H1 (cell line): Measurements from ENCODE around the gene TSGA10. TPM values are rescaled to one million over a fixed set of nuclear protein-coding genes. Genes with fewer than 3 reads are reported as not detected.

Experiments
- CTCF ChIA-PET: fragments of 300-600 bp; sonication (Branson Sonifier 250); formaldehyde crosslinking; loops from one replicate; lab custom pipeline; 2021; ENCODE audit not compliant: partially characterized antibody; lab: Charles Lee
- POLR2A ChIA-PET: fragments of 300-600 bp; sonication (Branson Sonifier 250); formaldehyde crosslinking; loops from one replicate; lab custom pipeline; 2021; ENCODE audit warnings: inconsistent platforms; ENCODE audit not compliant: partially characterized antibody; lab: Charles Lee
- DNase-seq, 2 experiments: peaks; one replicate each; pipeline versions ENCODE4 v3.0.0 to v3.0.0-alpha.2; 2010 to 2022; ENCODE audit warnings: low spot score in 2 of 2, low read depth in 1 of 2, mixed read lengths in 1 of 2
- FAIRE-seq: peaks from 2 replicates; lab custom pipeline; 2011; peaks lifted over from hg19 to GRCh38; lab: Jason Lieb, UNC
- H2AFZ ChIP-seq: 2 replicates; pipeline ENCODE4 v1.8.1; 2012; ENCODE audit warnings: low read length, inconsistent platforms
- H2AK5ac ChIP-seq: 2 replicates; pipeline ENCODE4 v1.6.1; 2013; ENCODE audit warnings: low read depth, low read length
- H2BK120ac ChIP-seq: replicated peaks from 2 replicates; pipeline ENCODE3; 2013; ENCODE audit warnings: low read depth, low read length, inconsistent platforms
- H2BK12ac ChIP-seq: 2 replicates; pipeline ENCODE4 v1.6.1; 2013; ENCODE audit warnings: low read depth, low read length
- H2BK15ac ChIP-seq: 2 replicates; pipeline ENCODE4 v1.6.1; 2013; ENCODE audit warnings: low read length
- H2BK20ac ChIP-seq: 2 replicates; pipeline ENCODE4 v1.6.1; 2013; ENCODE audit warnings: low read length
- H2BK5ac ChIP-seq: 2 replicates; pipeline ENCODE4 v1.6.1; 2013; ENCODE audit warnings: low read depth, low read length
- H3K14ac ChIP-seq: 2 replicates; pipeline ENCODE4 v1.6.1; 2013; ENCODE audit warnings: inconsistent platforms; ENCODE audit not compliant: insufficient read length
- H3K18ac ChIP-seq: 2 replicates; pipeline ENCODE4 v1.6.1; 2013; ENCODE audit warnings: low read length; ENCODE audit errors: extremely low read depth
- H3K23ac ChIP-seq: 2 replicates; pipeline ENCODE4 v1.6.1; 2013; ENCODE audit warnings: inconsistent platforms; ENCODE audit not compliant: insufficient read length
- H3K23me2 ChIP-seq: 2 replicates; pipeline ENCODE4 v1.6.1; 2013; ENCODE audit warnings: low read depth, low read length
- H3K27ac ChIP-seq: 2 replicates; pipeline ENCODE4 v1.6.1; 2011; ENCODE audit warnings: low read depth, low read length, inconsistent platforms
- H3K27me3 ChIP-seq, 4 experiments: replicated peaks in 1 of 4; 1 replicate in 1 of 4; 2 replicates in 3 of 4; pipeline versions ENCODE4 v1.6.1 to v1.8.1; 2011 to 2013; ENCODE audit warnings: low read length in 3 of 4, mild to moderate bottlenecking in 3 of 4, inconsistent platforms in 2 of 4, mixed read lengths in 2 of 4, moderate library complexity in 1 of 4; ENCODE audit not compliant: control insufficient read depth in 3 of 4, insufficient read depth in 3 of 4; ENCODE audit errors: extremely low read depth in 1 of 4
- H3K36me3 ChIP-seq, 4 experiments: 2 replicates each; pipeline versions ENCODE4 v1.6.1 to v1.8.1; 2011 to 2013; ENCODE audit warnings: mild to moderate bottlenecking in 4 of 4, low read length in 3 of 4, moderate library complexity in 2 of 4, control low read depth in 1 of 4, inconsistent platforms in 1 of 4; ENCODE audit not compliant: insufficient read depth in 4 of 4, control insufficient read depth in 2 of 4
- H3K4ac ChIP-seq: replicated peaks from 2 replicates; pipeline ENCODE3; 2013; ENCODE audit warnings: low read length, low read depth, mixed read lengths, inconsistent platforms; ENCODE audit not compliant: insufficient read length
- H3K4me1 ChIP-seq, 4 experiments: replicated peaks in 1 of 4; 1 replicate in 1 of 4; 2 replicates in 3 of 4; pipeline versions ENCODE4 v1.6.1 to v1.8.1; 2011 to 2013; ENCODE audit warnings: low read length in 3 of 4, inconsistent platforms in 2 of 4, mixed read lengths in 1 of 4; ENCODE audit not compliant: insufficient read depth in 4 of 4, control insufficient read depth in 3 of 4
- H3K4me2 ChIP-seq, 2 experiments: 2 replicates each; pipeline versions ENCODE4 v1.6.1 to v1.8.1; 2011 to 2013; ENCODE audit warnings: low read depth in 2 of 2, low read length in 2 of 2, control low read depth in 1 of 2, inconsistent platforms in 1 of 2, mild to moderate bottlenecking in 1 of 2; ENCODE audit not compliant: insufficient read depth in 1 of 2
- H3K4me3 ChIP-seq, 4 experiments: fragments of 200-600, 300-600 bp in 1 of 4; sonication (generic), shearing (Covaris generic), sonication (Bioruptor Twin) in 1 of 4; 2 replicates each; pipeline versions ENCODE4 v1.5.1 to v1.8.1; 2011 to 2016; ENCODE audit warnings: low read length in 4 of 4, low read depth in 3 of 4, control low read depth in 2 of 4, inconsistent platforms in 2 of 4, mild to moderate bottlenecking in 2 of 4, mixed read lengths in 1 of 4, moderate library complexity in 1 of 4; ENCODE audit not compliant: insufficient read depth in 2 of 4; ENCODE audit errors: extremely low read depth in 1 of 4
- H3K56ac ChIP-seq: replicated peaks from 2 replicates; pipeline ENCODE3; 2013; ENCODE audit warnings: low read depth, mild to moderate bottlenecking, mixed read lengths, low read length, inconsistent platforms; ENCODE audit not compliant: insufficient read length
- H3K79me1 ChIP-seq: 2 replicates; pipeline ENCODE4 v1.6.1; 2013; ENCODE audit warnings: low read depth, low read length, control low read depth
- H3K79me2 ChIP-seq, 2 experiments: 2 replicates each; pipeline versions ENCODE4 v1.6.1 to v1.8.1; 2012 to 2013; ENCODE audit warnings: low read length in 2 of 2, mild to moderate bottlenecking in 2 of 2, inconsistent platforms in 1 of 2; ENCODE audit not compliant: insufficient read depth in 2 of 2, control insufficient read depth in 1 of 2
- H3K9ac ChIP-seq, 4 experiments: replicated peaks in 1 of 4; 1 replicate in 1 of 4; 2 replicates in 3 of 4; pipeline versions ENCODE4 v1.6.1 to v1.8.1; 2011 to 2013; ENCODE audit warnings: low read depth in 3 of 4, low read length in 3 of 4, control low read depth in 2 of 4, mild to moderate bottlenecking in 2 of 4, moderate library complexity in 2 of 4, inconsistent platforms in 1 of 4; ENCODE audit errors: extremely low read depth in 1 of 4
- H3K9me3 ChIP-seq, 2 experiments: 2 replicates each; pipeline versions ENCODE4 v1.6.1 to v1.8.1; 2012 to 2013; ENCODE audit warnings: mild to moderate bottlenecking in 2 of 2, moderate library complexity in 2 of 2, control low read depth in 1 of 2, inconsistent platforms in 1 of 2, low read depth in 1 of 2, low read length in 1 of 2, mixed read lengths in 1 of 2; ENCODE audit not compliant: insufficient read depth in 2 of 2
- H4K20me1 ChIP-seq, 2 experiments: replicated peaks in 1 of 2; 2 replicates each; pipeline versions ENCODE3 to v1.8.1; 2011 to 2013; ENCODE audit warnings: inconsistent platforms in 2 of 2, low read length in 2 of 2, mild to moderate bottlenecking in 1 of 2; ENCODE audit not compliant: insufficient read depth in 2 of 2, control insufficient read depth in 1 of 2
- H4K5ac ChIP-seq: 2 replicates; pipeline ENCODE4 v1.6.1; 2013; ENCODE audit warnings: low read length, low read depth, mixed read lengths, inconsistent platforms; ENCODE audit not compliant: insufficient read length
- H4K8ac ChIP-seq: 2 replicates; pipeline ENCODE4 v1.8.0; 2013; ENCODE audit warnings: mild to moderate bottlenecking, moderate library complexity, low read length, inconsistent platforms; ENCODE audit not compliant: insufficient read depth; ENCODE audit errors: extremely low read depth
- H4K91ac ChIP-seq: replicated peaks from 2 replicates; pipeline ENCODE3; 2013; ENCODE audit warnings: low read length, mixed read lengths, inconsistent platforms; ENCODE audit not compliant: insufficient read length
- WGBS, 2 experiments: shearing (Covaris generic) in 1 of 2; methylation state at CpG; one replicate each; pipeline versions ENCODE4 v1.1.6 to v1.1.7; 2013 to 2015; ENCODE audit warnings: low lambda C conversion rate in 2 of 2, mixed read lengths in 2 of 2, inconsistent platforms in 1 of 2, low coverage in 1 of 2, missing lambda C conversion rate in 1 of 2; ENCODE audit not compliant: insufficient replicate concordance in 2 of 2, insufficient coverage in 1 of 2, insufficient read length in 1 of 2; ENCODE audit errors: extremely low coverage in 1 of 2, missing lambda C conversion rate in 1 of 2; 5-methylcytosine and 5-hydroxymethylcytosine counted together
- polyA plus RNA-seq, 7 experiments: library from polyadenylated mRNA; depleted of rRNA in 3 of 7; stranded (reverse) in 5 of 7; unstranded in 2 of 7; fragments of >200 nt in 5 of 7; fragments of 200-250 nt in 2 of 7; gene quantifications; 1 replicate in 5 of 7; 2 replicates in 1 of 7; 4 replicates in 1 of 7; pipeline versions ENCODE4 v1.2.1 to v1.2.3, GENCODE V29; 2011 to 2013; ENCODE audit warnings: missing spikeins in 2 of 7, mixed read lengths in 2 of 7
- total RNA-seq: library from RNA; stranded (reverse); fragmentation: NEBNext Ultra II Directional; extraction: Animal tissue kit (Norgen Biotek cat#: 25700); gene quantifications from 2 replicates; pipeline ENCODE4 v1.2.1, GENCODE V29; 2021

Gene TSGA10
- total and polyA plus RNA-seq, 2 of the 8 experiments (the other 6 are each of a cell fraction or from before 2014, with no cell fraction given), result 2.2 to 7.4 TPM

DNA sequence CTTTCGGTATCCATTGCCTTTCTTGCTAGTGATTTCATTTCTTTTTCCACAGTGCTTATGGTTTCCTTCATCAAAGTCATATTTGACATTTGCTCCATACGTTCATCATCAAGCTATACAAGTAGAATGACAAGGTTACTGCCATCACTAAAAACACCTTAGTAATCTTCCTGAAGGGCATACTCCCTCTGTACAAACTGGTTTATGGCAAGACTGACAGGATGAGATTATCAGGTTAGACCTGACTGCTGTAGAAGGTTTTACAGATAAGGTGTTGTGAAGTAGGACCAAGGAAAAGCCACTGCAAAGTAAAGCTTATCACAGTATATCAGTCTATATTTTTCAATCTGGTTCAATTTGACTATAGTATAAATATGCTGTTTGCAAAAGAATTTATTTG lies 50.7 kb downstream of the TSGA10 start:
- Histone ChIP-seq H3K79me2 (no peaks in the 10 kb centered on the region), H3K4me2 (no peak overlapping the region), H4K8ac (no peak overlapping the region), H4K5ac (no peak overlapping the region), H2BK20ac (no peak overlapping the region), H2AK5ac (no peak overlapping the region), H3K23me2 (no peaks in the 10 kb centered on the region), H3K36me3 (no peaks in the 10 kb centered on the region), H2AFZ (no peak overlapping the region), H2BK5ac (no peak overlapping the region), H3K9me3 (no peaks in the 10 kb centered on the region), H2BK120ac (no peak overlapping the region), H3K9ac (no peak overlapping the region), H3K14ac (no peak overlapping the region), H4K20me1 (no peaks in the 10 kb centered on the region), H2BK15ac (no peak overlapping the region), H4K91ac (no peak overlapping the region), H3K18ac (no peak overlapping the region), H3K27me3 (no peaks in the 10 kb centered on the region), H3K56ac (no peak overlapping the region), H2BK12ac (no peak overlapping the region), H3K23ac (no peak overlapping the region), H3K27ac (no peak overlapping the region), H3K4me1 (no peaks in the 10 kb centered on the region), H3K4ac (no peak overlapping the region), H3K79me1 (no peaks in the 10 kb centered on the region), H3K4me3 (no peak overlapping the region)
- DNase-seq, result no peak
- 89% methylated on average over 2 of the region's 2 CpGs; no CpG with 5 or more reads in 1 of the 2 experiments for WGBS, 2 experiments
- FAIRE-seq, result no peak
- ChIA-PET CTCF (no interaction called here), POLR2A (interaction anchor here (1.2 kb wide), 1 partner anchor 37 kb away, joined by 3 read pairs; no protein-coding TSS in a partner anchor)
